GM21515 (cell line): ENCODE results near the gene SYCE3.
"Not testable (repeated sequence)": the region's sequence is repeated elsewhere in the genome, so short reads cannot be mapped to it uniquely, and the experiment has no call there.

Experiments
- ATAC-seq: cut with Tn5 transposase; IDR thresholded peaks from one replicate; pipeline ENCODE4 v1.9.1; 2021; ENCODE audit not compliant: unreplicated experiment

Gene SYCE3

GRCh38 chr22:50522806-50523438, 39.8 kb downstream of the SYCE3 start:
- ATAC-seq, result no peak

DNA sequence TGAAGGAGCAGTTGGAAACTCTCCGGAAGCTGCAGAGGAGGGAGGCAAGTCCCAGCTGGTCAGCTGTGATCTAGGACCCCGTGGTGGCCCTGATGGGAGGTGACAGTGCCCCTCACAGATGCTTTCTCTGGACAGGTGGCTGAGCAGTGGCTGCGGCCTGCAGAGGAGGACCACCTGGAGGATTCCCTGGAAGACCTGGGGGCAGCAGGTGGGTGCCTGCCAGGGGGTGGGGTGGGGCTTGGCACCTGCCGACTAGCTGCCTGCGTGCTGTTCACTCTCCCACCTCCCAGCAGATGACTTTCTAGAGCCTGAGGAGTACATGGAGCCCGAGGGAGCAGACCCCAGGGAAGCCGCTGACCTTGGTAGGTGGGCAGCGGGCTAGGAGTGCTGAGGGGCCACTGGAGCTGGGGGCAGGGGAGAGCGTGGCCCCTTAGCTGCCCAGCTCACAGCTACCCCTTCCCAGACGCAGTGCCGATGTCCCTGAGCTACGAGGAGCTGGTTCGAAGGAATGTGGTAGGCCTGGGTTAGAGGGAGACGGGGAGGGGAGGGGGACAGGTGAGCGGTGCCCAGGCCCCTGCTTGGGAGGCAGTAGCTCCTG, 40.4 kb downstream of the SYCE3 start:
- ATAC-seq, result no peak

DNA sequence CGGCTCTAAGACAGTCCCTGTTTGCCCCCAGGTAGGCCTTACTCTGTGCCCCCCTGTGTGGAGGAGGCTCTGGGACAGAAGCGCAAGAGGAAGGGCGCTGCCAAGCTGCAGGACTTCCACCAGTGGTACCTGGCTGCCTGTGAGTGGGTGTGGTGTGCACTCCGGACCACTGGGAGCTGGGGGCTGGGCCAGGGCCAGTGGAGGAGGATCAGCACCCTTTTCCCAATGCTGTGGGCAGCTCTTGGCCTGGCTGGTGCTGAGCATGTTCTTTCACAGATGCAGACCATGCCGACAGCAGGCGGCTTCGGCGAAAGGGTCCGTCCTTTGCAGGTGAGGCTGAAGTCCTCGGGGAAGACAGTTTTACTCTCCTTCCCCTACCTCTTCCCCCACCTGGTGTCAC, 41.0 kb downstream of the SYCE3 start:
- no peak for ATAC-seq

DNA sequence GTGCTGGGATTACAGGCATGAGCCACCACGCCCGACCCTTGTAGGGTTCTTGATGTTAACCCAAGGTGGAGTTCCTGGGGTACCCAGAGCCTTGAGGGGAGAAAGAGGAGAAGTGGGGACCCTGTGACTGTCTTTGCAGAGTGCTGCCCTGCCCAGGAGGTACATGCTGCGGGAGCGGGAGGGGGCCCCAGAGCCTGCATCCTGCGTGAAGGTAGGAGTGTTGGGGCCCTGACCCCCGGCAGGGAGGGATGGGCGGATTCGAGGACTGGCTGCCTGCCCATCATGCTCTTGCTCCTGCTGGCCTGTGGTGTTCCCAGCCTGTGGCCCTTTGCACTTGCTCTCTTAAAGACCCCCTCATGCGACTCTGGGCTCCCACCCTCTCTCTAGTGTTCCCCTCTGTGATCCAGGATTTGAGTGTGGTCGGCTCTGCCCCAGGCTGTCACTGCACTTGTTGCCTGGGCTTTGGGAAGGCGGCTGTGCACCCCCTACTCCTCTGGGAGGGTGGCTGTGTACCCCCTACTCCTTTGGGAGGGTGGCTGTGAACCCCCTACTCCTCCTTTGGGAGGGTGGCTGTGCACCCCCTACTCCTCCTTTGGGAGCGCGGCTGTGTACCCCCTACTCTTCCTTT, 41.8 kb downstream of the SYCE3 start:
- ATAC-seq, result no peak

GRCh38 chr22:50520184-50520583, 42.5 kb downstream of the SYCE3 start:
- not testable (repeated sequence) for ATAC-seq

GRCh38 chr22:50519151-50519550, 43.6 kb downstream of the SYCE3 start:
- no peak for ATAC-seq

GRCh38 chr22:50518606-50519005, 44.1 kb downstream of the SYCE3 start:
- no peak for ATAC-seq

GRCh38 chr22:50517495-50518260, 45.0 kb downstream of the SYCE3 start:
- no peak for ATAC-seq

DNA sequence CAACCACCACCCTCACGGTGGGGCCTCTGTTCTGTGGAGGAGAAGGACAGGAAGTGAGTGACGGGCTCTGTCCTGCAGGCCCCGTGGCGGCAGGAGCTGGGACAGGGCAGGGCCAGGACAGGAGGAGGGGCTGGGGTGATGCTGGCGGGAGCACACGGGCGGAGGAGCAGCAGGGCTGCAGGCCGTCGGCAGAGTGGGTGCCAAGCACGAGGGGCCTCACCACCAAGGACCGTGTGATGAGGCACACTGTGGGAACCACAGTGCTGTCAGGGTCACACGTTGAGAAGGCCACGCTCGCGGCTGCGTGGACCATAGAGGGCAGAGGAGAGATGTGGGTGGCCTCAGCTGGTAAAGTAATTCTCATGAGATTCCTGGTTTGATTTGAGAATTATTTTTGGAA, 45.8 kb downstream of the SYCE3 start:
- no peak for ATAC-seq

DNA sequence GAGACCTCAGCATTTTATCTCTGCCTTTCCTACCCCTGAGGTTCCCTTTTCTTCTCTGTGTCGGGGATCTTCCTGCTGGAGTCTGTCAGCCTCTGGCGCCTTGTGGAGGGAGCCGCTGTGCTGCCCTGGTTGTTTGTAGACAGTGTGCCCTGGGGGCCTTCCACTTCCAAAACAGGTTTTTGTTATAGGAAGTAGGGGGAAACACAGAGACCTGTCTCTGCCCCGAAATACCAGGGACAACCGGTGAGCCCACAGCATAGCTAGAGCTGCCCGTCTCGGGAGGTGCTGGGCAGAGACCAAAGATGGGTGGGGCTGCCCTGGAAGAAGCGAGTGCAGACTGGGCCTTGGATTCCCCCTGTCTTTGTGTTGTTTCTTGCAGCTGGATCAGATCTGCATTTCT, 46.7 kb downstream of the SYCE3 start:
- ATAC-seq, result no peak

GRCh38 chr22:50513175-50513574, 49.5 kb downstream of the SYCE3 start:
- ATAC-seq, result no peak

DNA sequence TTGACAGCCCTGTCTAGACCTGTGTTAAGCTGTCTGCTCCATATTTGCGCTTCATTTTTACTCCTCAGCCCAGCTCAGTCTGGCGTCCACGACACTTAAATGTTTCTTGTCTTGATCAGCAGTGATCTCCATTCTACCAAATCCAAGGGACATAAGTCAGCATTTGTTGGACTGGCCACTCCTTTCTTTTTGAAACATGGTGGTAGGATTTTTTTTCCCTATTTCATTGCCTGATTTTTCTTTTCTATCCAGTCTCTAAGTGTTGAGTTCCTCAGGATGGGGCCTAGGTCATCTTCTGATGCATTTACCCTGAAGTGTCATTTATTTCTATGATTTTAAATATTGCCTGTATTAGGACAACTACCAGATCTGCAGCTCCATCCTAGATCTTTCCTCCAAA, 53.8 kb downstream of the SYCE3 start:
- no peak for ATAC-seq

GRCh38 chr22:50507991-50508884, 54.5 kb downstream of the SYCE3 start, which contains the start of gene NCAPH2:
Gene NCAPH2, plus strand, starts transcription at chr22:50508224. Its CDS starts 114 bp downstream, at chr22:50508338.
- ATAC-seq, result peak; percentile 55

DNA sequence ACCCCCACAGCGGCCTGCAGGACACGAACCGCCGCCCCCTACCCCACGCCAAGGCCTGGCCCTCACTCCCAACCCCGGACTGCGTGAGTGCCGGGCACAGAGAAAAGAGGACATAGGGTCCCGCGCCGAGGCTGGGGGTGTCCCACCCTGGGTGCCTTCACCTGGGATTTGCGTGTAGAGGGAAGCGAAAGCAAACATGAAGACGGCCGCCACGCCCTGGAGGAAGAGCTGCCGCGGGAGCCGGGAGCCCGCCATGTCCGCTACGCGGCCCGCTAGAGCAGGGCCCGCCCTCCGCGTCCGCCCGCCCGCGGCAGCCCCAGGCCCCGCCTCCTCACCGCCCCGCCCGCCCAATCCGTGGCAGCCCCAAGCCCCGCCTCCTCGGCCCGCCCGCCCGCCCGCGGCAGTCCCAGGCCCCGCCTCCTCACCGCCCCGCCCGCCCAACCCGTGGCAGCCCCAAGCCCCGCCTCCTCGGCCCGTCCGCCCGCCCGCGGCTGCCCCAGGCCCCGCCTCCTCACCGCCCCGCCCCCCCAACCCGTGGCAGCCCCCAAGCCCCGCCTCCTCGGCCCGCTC, 55.2 kb downstream of the SYCE3 start, which contains the start of gene LMF2:
TSS of gene LMF2 (minus strand) at position 282 of the 570 bp plus-strand sequence. CDS start at position 255, 27 bp downstream.
- peak; percentile 52 for ATAC-seq

DNA sequence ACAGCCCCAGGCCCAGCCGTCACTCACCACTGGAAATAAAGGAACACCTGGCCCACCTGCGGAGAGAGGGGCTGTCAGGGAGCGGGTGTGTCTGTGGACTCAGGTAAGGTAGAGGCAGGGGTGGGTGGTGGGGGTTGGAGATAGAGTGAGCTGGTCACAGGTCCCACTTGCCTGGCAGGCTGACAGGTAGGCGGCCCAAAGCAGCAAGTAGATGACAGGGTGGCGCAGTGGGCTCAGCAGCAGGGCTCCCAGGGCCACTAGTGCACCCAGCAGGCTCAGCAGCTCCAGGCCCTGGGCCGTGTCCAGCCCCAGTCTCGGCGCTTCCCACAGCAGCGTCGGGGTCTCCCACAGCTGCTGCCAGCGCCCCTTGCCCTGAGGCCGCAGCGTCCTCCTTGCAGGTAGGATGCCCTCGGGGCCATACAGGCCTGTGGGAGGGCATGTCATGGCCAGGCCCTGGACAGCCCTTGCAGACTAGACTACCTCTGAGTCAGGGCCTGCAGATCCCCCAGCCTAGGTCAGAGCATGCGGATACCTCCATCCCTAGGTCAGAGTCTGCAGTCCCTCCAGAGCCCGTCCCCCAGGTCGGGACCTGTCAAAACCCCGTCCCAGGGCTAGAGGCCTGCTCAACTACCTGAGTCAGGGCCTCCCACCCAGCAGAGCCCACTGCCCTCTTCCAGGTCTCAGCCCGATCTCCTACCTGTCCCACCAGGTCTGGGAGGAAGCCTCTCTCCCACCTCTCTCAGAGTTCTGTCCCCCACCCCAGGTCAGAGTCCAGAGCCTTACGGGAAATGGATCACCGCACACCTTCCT, 55.9 kb downstream of the SYCE3 start:
- no peak for ATAC-seq

DNA sequence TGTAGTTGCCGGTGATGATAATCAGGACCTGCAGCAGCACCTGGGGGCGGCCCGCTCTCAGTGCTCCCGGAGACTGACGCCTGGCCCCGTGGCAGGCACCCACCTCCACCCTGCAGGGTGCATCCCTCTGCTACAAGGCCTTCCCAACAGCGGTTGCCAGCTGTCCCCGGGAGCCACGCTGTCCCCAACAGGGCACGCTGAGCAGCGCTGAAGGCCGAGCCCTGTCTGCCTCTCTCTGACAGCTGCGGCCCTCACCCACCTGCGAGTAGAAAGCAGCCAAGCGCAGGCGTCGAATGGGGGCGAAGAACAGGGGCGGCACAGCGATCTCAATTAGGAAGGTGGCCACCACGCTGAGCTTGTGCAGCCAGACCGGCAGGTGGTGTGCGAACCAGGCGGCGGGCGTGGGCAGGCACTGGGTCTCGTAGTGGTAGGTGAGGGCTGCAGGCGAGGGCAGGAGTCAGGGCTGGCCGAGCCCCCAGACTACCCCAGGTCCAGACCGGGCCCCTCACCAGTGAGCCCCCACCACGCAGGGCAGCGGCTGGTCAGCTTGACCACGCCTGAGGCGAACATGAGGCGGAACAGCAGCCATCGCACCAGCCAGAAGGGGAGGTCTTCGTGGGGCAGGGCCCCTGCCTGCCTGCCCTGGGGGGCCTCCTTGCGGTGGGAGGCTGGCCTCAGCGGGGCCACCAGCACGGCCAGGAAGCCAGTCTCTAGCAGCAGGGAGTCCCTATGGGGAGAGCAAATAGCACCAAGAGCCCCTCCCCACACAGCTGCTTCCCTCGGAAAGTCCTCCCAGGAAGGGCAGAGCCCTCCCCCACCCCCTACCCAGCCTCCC, 56.7 kb downstream of the SYCE3 start:
- ATAC-seq, result no peak

GRCh38 chr22:50505276-50505775, 57.4 kb downstream of the SYCE3 start:
- ATAC-seq, result no peak
